Inflammatory macrophage treated with lipopolysaccharide for 4 hours (primary cell): ENCODE measurements around the gene URM1.

Source experiments
- DNase-seq: peaks from one replicate; pipeline ENCODE4 v3.0.0-alpha.2; 2020

Gene URM1

GRCh38 chr9:128389395-128390149 lies 18.4 kb downstream of the URM1 start:
- DNase-seq, result no peak

GRCh38 chr9:128390150-128390812 lies 19.1 kb downstream of the URM1 start:
- DNase-seq, result no peak

GRCh38 chr9:128390813-128391711 lies 19.9 kb downstream of the URM1 start:
- DNase-seq, result no peak

GRCh38 chr9:128391956-128392301 lies 20.8 kb downstream of the URM1 start:
- DNase-seq, result no peak

GRCh38 chr9:128392302-128393144 lies 21.3 kb downstream of the URM1 start:
- DNase-seq, result no peak

- DNase-seq, result no peak
Observed at GRCh38 chr9:128393145-128393775, 22.1 kb downstream of the URM1 start.

- DNase-seq, result no peak
Observed at GRCh38 chr9:128393970-128394369, 22.8 kb downstream of the URM1 start.

GRCh38 chr9:128394379-128395168 lies 23.4 kb downstream of the URM1 start:
- DNase-seq, result no peak

GRCh38 chr9:128396970-128397613 lies 25.9 kb downstream of the URM1 start:
- DNase-seq, result peak; percentile 39

- no peak for DNase-seq
Observed at GRCh38 chr9:128397831-128398230, 26.7 kb downstream of the URM1 start.

GRCh38 chr9:128399861-128400260 lies 28.7 kb downstream of the URM1 start:
- no peak for DNase-seq

- DNase-seq, result no peak
Observed at GRCh38 chr9:128404560-128404959, 33.4 kb downstream of the URM1 start.

GRCh38 chr9:128405077-128405779 lies 34.1 kb downstream of the URM1 start:
- no peak for DNase-seq

GRCh38 chr9:128405780-128406171 lies 34.6 kb downstream of the URM1 start:
- no peak for DNase-seq

- DNase-seq, result no peak
Observed at GRCh38 chr9:128406848-128407391, 35.7 kb downstream of the URM1 start.

GRCh38 chr9:128408963-128409431 lies 37.8 kb downstream of the URM1 start:
- DNase-seq, result no peak

- no peak for DNase-seq
Observed at GRCh38 chr9:128409450-128409849, 38.3 kb downstream of the URM1 start.

- no peak for DNase-seq
Observed at GRCh38 chr9:128409978-128410377, 38.8 kb downstream of the URM1 start.

- DNase-seq, result no peak
Observed at GRCh38 chr9:128411364-128412119, 40.4 kb downstream of the URM1 start.
